A673 (cell line): ENCODE results near the gene PPP2R3B. TPM values are rescaled to one million over a fixed set of nuclear protein-coding genes. Genes with fewer than 3 reads are reported as not detected.
"Not testable (repeated sequence)": the region's sequence is repeated elsewhere in the genome, so short reads cannot be mapped to it uniquely, and the experiment has no call there.

Experiments used
- BruUV-seq: library from RNA; stranded (reverse); fragments of 400-500 nt; replicated peaks from 2 replicates; lab custom pipeline; 2021; lab: Mats Ljungman, UMichigan
- CTCF ChIA-PET: fragments of 300-600 bp; sonication (Branson Sonifier 250); formaldehyde crosslinking; loops from one replicate; lab custom pipeline; 2022; ENCODE audit warnings: antibody characterized with exemption; lab: Charles Lee
- POLR2A ChIA-PET: fragments of 300-600 bp; sonication (Branson Sonifier 250); formaldehyde crosslinking; loops from one replicate; lab custom pipeline; 2022; ENCODE audit warnings: antibody characterized with exemption; ENCODE audit not compliant: low non-redundant PET; lab: Charles Lee
- DNase-seq: peaks from one replicate; pipeline ENCODE4 v3.0.0-alpha.2; 2015; ENCODE audit warnings: low spot score
- H3K27ac ChIP-seq: fragments of 200-600 bp; sonication (generic); 2 replicates; pipeline ENCODE4 v1.5.1; 2016; ENCODE audit warnings: mixed run types, low read depth, mild to moderate bottlenecking, mixed read lengths, antibody characterized with exemption, low read length; ENCODE audit not compliant: poor library complexity, severe bottlenecking
- H3K27me3 ChIP-seq: fragments of 200-600 bp; sonication (generic); replicated peaks from 2 replicates; pipeline ENCODE4 v1.6.1; 2017; ENCODE audit warnings: mixed run types, low read depth, mild to moderate bottlenecking, mixed read lengths, antibody characterized with exemption, low read length; ENCODE audit not compliant: insufficient read depth, poor library complexity
- H3K36me3 ChIP-seq: fragments of 200-600 bp; sonication (generic); 2 replicates; pipeline ENCODE4 v1.6.1; 2016; ENCODE audit warnings: mixed run types, mild to moderate bottlenecking, mixed read lengths, antibody characterized with exemption, low read length; ENCODE audit not compliant: insufficient read depth, poor library complexity, severe bottlenecking
- H3K4me1 ChIP-seq: fragments of 200-600 bp; sonication (generic); 2 replicates; pipeline ENCODE4 v1.6.1; 2017; ENCODE audit warnings: mixed run types, mild to moderate bottlenecking, mixed read lengths, antibody characterized with exemption, low read length; ENCODE audit not compliant: insufficient read depth, poor library complexity, severe bottlenecking
- H3K4me3 ChIP-seq: fragments of 200-600 bp; sonication (generic); 2 replicates; pipeline ENCODE4 v1.5.1; 2016; ENCODE audit warnings: low read depth, mixed run types, mild to moderate bottlenecking, mixed read lengths, low read length; ENCODE audit not compliant: poor library complexity, severe bottlenecking
- H3K9me3 ChIP-seq: fragments of 200-600 bp; sonication (generic); 2 replicates; pipeline ENCODE4 v1.6.1; 2016; ENCODE audit warnings: mixed run types, low read depth, mild to moderate bottlenecking, mixed read lengths, antibody characterized with exemption, low read length; ENCODE audit not compliant: poor library complexity, severe bottlenecking
- EZH2 ChIP-seq: fragments of 200-600 bp; sonication (generic); IDR thresholded peaks from 2 replicates; pipeline ENCODE4 v1.6.1; 2017; ENCODE audit warnings: borderline replicate concordance, low read depth, mild to moderate bottlenecking, mixed read lengths, antibody characterized with exemption, low read length; ENCODE audit not compliant: poor library complexity, severe bottlenecking
- intact Hi-C: fragments of 100-400 bp; cut with micrococcal nuclease; formaldehyde crosslinking; loops from one replicate; pipeline ENCODE4 v1.10.0; 2022; ENCODE audit not compliant: unreplicated experiment
- total RNA-seq: library from RNA; stranded (reverse); gene quantifications from 2 replicates; pipeline ENCODE4 v1.2.3, GENCODE V29; 2021
- TF ChIP-seq, protein P1 (sequence below): fragments of 300-800, 200-600 bp; sonication (generic); conservative IDR thresholded peaks from 2 replicates; pipeline ENCODE4 v1.5.1; 2017; ENCODE audit warnings: low read depth, mild to moderate bottlenecking, antibody characterized with exemption, low read length, moderate library complexity, mixed read lengths

The PPP2R3B gene
- total RNA-seq, 1 experiment from 2014 or later = 43.6 TPM

DNA sequence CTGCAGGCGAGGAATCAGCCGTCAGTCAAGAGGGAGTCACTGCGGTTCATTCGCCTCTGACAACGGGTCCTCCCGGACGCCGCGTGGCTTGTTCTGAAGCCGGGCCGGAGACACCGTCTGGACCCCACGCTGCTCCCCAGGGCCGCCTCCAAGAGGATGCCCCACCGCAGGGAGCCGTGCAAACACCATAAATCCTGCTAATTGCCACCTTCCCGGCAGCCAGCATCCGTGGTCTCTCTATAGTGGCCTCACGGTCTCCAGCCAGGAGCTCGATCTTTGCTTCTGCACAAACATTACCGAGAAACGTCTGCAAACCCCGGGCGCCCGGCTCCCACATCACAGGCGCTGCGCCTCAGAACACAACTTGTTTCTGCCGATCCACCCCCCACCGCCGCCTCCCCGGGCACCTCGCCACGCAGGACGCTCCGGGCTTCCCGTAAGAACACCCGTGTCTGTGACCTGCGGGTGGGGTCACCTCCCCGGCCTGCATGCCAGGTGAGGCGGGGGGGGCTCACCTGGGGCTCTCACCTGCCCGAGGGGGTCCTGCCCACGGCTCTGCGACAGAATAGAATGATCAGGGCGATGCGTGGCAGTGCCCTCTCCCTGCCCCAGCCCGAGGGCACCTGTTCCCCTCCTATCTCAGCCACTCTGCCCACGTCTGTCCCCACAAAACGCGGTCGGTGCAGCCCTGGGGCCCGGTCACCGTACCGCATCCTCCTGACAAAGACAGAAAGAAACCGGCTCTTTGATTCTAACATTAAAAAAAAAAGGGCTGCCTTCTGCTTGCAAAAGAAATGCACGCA is 32.4 kb upstream of the PPP2R3B start:
- no peak for DNase-seq
- no peaks in the 10 kb centered on the region for H3K9me3 ChIP-seq
- no TSS peak for BruUV-seq
- POLR2A ChIA-PET = no interaction called here
- peaks cover 6% of the 10 kb centered on the region for H3K27me3 ChIP-seq
- CTCF ChIA-PET = no interaction called here
- H3K36me3 ChIP-seq = no peaks in the 10 kb centered on the region
- H3K4me1 ChIP-seq = no peaks in the 10 kb centered on the region
- TF ChIP-seq EZH2 = no peak
- no peak overlapping the region for H3K27ac ChIP-seq
- H3K4me3 ChIP-seq = no peak overlapping the region
- intact Hi-C loops = no loop called here

DNA sequence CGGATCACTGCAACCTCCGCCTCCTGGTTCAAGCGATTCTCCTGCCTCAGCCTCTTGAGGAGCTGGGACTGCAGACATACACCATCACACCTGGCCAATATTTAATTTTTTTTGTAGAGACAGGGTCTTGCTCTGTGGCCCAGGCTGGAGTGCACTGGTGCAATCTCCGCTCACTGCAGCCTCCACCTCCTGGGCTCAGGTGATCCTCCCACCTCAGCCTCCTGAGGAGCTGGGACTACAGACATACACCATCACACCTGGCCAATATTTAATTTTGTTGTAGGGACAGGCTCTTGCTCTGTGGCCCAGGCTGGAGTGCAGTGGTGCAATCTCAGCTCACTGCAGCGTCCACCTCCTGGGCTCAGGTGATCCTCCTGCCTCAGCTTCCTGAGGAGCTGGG is 28.8 kb upstream of the PPP2R3B start:
- POLR2A ChIA-PET, BruUV-seq: not testable (repeated sequence)

DNA sequence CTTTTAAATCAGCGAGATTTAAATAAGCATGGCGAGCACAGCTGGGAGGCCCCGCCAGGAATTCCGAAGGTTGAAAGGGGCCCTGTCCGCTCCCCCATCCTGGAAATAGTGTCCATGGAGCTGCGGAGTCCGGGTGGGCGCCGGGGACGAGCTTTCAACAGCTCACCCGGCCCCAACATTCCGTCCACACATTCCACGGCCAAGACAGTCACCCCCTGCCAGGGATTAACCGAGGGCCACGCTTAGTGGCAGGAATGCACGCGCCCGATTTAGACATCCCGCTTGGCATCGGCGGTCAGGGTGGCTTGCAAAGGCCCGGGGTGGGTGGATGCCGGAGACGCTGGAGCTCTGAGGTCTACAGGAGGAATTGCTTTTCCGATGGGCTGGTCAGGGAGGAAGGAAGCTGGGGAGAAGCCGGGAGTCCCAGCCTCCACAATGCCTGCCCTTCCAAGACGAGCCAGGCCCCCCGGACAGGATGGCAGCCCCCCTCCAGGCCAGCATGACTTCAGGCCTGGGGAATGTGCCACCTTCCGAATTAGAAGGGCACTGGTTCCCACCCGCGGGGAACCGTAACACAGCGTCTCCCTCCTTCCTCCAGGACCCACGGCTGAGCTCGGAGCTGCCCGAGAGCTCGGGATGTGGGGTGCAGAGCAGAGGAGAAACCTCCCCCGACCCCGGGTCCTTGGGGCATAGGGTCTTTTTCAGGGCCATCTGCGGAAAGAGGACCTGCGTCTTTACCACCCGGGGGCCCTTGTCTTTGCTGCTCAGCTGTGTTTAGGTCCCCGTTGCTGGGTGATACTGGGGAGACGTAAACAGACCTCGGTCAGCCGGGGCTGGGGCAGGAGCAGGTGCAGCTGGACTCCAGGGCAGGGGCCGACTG is 26.9 kb upstream of the PPP2R3B start:
- H3K27ac ChIP-seq = no peak overlapping the region
- H3K4me1 ChIP-seq = no peaks in the 10 kb centered on the region
- H3K36me3 ChIP-seq = no peaks in the 10 kb centered on the region
- CTCF ChIA-PET = no interaction called here
- H3K9me3 ChIP-seq = no peaks in the 10 kb centered on the region
- POLR2A ChIA-PET = no interaction called here
- H3K4me3 ChIP-seq = no peak overlapping the region
- intact Hi-C loops = no loop called here
- H3K27me3 ChIP-seq = no peaks in the 10 kb centered on the region
- no peak for DNase-seq
- BruUV-seq = no TSS peak
- TF ChIP-seq, protein P1, sequence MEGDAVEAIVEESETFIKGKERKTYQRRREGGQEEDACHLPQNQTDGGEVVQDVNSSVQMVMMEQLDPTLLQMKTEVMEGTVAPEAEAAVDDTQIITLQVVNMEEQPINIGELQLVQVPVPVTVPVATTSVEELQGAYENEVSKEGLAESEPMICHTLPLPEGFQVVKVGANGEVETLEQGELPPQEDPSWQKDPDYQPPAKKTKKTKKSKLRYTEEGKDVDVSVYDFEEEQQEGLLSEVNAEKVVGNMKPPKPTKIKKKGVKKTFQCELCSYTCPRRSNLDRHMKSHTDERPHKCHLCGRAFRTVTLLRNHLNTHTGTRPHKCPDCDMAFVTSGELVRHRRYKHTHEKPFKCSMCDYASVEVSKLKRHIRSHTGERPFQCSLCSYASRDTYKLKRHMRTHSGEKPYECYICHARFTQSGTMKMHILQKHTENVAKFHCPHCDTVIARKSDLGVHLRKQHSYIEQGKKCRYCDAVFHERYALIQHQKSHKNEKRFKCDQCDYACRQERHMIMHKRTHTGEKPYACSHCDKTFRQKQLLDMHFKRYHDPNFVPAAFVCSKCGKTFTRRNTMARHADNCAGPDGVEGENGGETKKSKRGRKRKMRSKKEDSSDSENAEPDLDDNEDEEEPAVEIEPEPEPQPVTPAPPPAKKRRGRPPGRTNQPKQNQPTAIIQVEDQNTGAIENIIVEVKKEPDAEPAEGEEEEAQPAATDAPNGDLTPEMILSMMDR = no peak
- TF ChIP-seq EZH2 = no peak

More for the DNA sequence above, 28.8 kb upstream of the PPP2R3B start:
- H3K4me1 ChIP-seq, intact Hi-C loops, H3K27me3 ChIP-seq, H3K9me3 ChIP-seq, H3K4me3 ChIP-seq, H3K36me3 ChIP-seq, DNase-seq, H3K27ac ChIP-seq, CTCF ChIA-PET: not testable (repeated sequence)

DNA sequence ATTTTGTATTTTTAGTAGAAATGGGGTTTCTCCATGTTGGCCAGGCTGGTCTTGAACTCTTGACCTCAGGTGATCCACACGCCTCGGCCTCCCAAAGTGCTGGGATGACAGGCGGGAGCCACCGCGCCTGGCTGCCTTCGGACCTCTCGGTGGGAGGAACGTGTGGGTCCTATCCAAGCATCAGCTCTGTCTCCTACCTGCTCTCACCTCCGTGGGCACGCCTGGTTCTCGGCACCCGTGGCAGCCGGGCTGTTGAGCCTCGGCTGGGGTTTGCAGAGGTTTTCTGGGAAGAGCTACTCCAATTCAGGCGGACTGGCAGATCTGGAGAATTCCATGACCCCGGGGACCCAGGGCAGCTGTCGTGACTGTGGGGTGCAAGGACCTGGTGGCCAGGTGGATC is 23.6 kb upstream of the PPP2R3B start:
- Histone ChIP-seq H3K27ac (no peak overlapping the region), H3K9me3 (no peaks in the 10 kb centered on the region), H3K36me3 (no peaks in the 10 kb centered on the region), H3K4me3 (no peak overlapping the region), H3K4me1 (no peaks in the 10 kb centered on the region), H3K27me3 (no peaks in the 10 kb centered on the region)
- no peak for DNase-seq
- POLR2A ChIA-PET = no interaction called here
- TF ChIP-seq, protein P1 = no peak
- TF ChIP-seq EZH2 = no peak
- BruUV-seq = no TSS peak
- intact Hi-C loops = no loop called here
- CTCF ChIA-PET = no interaction called here
